NCI-H187 (cell line): ENCODE measurements around the gene NCAN.

Experiments used
- DNase-seq, 2 experiments: peaks; one replicate each; lab custom pipeline; 2025; lab: John Stamatoyannopoulos, UW

NCAN gene

DNA sequence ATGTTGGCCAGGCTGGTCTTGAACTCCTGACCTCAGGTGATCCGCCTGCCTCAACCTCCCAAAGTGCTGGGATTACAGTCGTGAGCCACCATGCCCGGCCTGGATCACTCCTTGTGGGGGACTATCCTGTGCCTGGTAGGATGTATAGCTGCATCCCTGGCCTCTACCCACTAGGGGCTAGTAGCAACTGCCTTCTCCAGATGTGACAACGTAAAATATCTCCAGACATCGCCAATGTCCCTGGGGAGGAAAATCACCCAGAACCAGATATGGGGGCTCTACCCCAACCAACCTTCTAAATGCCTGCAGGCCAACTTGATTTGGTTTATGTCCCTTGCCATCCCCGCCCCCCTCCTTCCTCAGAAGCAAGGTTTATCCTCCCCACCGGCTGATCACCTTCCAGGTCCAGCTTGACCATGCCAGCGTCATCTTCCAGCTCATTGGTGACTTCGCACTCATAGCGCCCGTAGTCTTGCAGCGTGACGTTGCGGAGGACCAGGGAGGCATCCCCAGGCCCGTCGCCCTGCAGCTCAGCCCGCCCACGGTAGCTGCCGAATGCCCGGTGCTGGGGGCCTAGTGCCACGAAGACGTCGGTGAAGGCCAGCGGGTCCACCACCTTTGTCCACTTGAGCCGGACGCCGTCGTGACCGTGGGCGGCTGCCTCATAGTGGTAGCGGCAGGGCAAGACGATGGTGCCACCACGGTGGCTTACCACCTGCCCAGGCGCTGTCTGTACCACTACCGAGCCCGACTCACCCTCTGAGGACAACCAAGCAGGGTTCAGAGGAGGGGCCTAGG is 48.9 kb downstream of the NCAN start:
- DNase-seq = no peak

DNA sequence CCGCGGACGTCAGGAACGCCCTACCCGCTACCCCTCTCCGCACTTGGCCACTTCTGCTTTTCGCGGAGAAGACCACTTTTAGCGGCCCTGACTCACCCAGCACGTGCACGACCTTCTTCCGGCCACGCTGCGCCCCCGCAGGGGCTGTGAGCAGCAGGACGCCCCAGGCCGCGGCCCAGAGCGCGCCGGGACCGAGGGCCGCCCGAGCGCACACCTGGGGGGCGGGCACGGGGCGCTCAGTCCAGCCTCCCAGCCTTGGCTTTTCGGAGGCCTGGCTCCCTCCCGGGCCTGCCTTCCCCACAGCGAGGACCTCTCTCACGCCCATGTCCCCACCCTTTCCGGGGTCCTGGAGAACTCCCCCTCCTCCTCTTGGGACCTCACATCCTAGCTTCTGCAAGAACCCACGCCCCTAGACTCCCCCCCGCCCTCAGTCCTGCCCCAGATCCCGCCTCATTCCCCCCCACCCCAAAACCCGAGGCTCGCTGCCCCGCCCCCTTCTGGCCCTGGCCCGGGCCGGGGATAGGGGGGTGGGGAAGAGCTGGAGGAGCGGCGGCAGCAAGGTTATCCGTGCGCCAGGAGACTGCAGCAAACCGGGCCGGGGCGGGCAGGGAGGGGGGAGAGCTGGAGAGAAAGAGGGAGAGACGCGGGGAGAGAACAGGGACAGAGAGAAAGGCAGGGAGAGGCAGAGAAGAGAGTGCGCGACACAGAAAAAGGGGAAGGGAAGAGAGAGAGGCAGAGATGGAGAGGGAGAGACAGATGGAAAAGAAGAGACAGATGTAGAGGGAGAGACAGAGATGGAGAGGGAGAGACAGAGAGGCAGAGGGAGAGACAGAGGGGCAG is 49.8 kb downstream of the NCAN start:
- DNase-seq = no peak

DNA sequence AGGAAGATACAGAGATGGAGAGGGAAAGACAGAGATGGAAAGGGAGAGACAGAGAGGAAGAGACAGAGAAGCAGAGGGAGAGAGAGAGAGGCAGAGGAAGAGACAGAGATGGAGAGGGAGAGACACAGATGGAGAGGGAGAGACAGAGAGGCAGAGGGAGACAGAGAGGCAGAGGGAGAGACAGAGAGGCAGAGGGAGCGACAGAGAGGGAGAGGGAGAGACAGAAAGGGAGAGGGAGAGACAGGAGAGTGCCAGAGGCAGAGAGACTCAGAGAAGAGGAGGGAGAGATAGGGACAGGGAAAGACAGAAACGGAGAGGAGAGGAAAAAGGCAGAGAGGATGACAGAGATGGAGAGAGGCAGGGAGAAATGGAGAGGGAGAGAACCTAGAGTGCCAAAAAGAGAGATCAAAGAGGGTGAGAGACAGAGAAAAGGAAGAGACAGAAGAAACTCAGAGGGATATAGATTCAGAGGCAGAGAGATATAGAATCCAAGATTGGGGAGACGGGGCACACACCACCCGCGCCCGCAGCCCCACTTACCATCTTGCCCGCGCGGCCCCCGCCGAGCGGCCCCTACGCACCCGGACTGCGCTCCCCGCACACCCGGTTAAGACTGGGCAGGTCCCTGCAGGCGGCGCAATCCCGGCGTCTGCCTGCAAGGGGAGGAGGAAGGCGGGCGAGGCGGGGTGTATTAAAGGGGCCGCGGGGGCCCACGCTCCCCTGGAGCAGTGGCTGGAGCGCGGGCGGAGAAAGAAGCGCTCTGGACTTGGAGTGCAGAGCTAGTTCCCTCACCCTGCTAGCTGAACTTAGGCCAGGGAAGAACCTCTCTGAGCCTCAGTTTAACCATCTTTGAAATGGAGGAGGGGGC is 50.7 kb downstream of the NCAN start:
- DNase-seq = no peak

DNA sequence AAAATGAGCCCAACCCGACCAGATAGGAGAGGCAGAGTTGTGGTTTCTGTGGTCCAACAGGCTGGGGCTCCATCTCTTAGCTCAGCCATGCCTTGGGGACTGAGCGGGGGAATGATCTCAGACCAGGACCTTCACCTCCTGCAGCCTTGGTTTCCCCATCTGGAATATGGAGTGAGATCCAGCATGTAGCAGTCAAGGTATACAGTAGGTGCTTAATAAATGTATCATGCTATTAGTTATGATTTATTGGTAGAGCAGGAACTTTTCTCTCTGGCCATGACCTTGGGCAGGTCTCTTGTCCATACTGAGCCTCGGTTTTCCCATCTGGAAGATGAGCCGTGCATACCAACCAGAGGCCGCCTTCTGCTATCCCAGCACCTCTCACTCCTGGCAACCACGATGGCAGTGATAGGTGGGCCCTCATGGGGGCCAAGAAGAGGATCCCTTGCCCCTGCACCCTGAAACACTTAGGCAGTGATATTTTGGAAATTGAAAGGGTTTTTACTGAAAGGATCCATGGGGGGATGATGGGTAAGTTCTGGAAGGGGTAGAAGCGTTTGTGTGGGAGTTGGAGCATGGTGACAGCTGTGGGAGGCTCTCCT is 52.2 kb downstream of the NCAN start:
- DNase-seq = no peak

DNA sequence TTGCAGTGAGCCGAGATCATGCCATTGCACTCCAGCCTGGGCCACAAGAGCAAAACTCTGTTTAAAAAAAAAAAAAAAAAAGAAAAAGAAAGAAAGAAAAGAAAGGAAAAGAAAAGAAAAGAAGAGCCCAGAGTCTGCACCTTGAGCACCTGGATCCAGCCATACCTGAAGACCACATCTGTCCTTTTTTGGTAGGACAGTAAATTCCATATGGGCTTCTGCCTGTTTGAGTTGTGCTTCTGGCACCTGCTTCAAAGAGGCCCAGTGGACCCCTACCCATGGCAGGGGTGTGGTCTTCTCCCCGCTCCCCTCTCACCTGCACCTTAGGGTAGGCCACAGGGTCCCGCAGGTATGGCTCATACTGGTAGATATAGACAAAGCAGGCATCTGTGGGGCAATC is 55.5 kb downstream of the NCAN start:
- DNase-seq = no peak

DNA sequence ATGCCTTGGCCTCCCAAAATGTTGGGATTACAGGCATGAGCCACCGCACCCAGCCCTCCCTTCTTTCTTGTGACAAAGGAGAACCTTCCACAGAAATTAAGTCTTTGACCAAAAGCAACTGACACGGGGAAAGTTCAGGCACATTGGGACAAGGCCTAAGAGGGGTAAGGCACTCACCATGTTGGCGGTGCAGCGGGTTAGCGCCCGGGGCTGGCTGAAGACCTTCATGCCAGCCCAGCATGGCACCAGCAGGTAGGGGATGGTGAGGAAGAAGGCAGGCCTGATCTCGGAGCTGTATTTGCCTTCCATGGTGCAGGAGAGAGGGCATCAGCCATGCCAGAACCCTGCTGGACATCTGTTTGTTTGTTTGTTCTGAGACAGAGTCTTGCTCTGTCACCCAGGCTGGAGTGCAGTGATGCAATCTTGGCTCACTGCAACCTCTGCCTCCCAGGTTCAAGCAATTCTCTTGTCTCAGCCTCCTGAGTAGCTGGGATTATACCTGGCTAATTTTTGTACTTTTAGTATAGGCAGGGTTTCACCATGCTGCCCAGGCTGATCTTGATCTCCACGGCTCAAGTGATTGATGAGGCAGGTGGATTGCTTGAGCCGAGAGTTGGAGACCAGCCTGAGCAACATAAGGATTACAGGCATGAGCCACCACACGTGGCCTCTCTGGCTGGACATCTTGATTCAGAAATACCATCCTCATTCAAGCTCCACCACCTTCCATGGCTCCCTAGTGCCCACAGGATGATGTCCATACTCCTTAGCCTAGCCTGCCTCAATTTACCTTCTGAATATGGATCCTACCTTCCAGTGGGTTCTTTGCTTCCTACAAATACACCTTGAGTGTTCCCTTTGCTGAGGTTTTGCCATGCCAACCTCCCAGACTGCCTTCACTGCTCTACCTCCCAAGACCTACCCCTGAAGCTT is 57.0 kb downstream of the NCAN start:
- DNase-seq = no peak

DNA sequence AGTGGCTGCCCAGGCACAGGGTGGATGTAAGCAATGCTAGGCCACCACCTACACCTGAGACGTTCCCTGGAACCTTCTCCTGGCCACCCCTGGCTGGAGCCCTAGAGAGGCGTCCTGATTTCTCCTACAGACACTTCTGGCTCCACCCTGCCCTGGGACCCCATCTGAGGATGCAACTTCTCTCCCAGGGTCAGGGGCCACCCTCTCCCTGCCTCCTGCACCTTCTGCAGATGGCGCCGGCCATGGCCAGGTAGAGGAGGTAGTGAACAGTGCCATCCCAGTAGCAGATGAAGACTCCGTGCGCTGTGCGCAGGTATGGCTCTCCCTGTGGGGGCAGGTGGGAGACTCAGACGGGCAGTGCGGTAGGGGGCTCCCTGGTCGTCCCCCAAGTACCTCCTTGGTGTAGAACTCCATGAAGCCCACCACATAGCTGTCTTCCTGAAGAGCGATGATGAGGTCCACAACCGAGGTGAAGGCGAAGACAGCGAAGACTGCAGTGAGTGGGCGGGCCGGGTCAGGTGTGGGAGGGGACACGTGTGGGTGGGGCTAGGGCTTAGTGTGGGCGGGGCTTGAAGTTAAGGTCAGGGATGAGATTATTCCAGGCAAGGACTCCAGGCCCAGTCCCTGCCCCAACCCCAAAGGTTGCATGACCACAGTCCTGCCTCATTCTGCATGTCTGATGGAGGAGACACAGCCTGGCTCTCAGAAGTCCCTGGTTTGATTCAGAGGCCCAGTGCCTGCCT is 58.4 kb downstream of the NCAN start:
- DNase-seq = no peak

DNA sequence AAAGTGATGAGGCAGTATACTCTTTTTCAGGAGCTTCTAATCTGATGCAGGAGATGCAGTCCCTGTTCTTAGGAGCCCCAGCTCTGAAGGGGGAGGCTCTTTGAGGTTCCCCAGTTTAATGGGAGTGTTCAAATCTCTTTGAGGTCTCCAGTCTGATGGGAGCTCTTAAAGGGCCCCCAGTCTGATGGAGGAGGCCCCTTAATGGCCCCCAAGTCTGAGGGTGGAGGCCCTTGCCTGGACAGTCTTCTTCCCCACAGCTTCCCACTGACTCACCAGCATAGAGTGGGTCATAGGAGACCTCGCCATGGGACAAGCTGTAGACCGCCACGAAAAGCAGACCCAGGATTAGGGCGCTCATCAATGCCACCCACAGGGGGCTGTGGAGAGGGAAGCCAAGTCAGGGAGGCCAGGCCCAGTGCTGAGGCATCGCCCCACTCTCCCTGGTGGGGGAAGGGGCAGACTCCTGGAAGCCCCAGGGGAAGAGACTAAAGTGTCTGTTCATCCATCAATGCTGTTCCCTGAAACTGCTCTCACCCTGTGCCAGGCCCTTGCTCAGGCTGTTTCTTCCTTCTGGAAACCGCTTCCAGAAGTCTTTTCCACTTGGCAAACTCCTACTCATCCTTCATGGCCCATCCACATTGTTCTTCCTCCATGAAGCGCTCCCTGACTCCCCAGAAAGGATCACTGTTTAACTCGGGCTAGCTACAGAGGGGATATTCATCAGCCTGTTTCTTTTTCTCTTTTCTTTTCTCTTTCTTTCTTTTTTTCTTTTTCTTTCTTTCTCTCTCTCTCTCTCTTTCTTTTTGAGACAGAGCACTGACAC is 59.2 kb downstream of the NCAN start:
- no peak for DNase-seq

DNA sequence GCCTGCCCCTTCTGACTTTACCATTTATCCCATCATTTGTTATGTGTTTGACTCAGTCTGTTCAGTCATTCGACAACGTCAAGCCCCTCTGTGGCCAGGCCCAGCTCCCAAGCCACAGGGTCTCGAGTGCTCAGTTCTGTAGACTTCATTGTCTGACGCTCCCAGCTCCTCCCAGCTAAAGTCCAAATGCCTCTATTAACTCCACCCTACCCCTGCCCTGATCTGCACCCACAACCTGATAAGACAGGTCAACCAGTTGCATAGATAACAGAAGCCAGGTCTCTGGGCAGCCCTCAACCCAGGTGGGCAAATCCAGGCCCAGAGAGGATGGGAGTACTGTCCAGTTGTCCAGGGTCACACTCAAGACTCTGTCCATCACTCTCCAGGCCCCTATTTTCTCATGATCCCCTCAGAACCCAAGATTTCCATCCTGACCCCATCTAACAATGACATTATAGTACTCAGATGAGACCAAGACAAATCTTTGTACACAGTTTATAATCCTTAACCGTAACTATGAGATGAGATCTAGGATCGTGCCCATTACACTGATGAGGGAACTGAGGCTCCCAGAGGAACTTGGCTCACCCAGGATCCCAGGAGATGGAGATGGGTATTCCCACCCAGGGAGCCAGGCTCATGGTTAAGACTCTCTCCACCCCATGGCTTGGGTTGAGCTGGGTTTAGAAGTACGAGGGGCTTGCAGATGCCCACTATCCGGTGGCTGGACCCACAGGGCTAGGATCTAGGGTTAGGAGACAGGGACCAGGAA is 60.3 kb downstream of the NCAN start:
- DNase-seq = no peak

DNA sequence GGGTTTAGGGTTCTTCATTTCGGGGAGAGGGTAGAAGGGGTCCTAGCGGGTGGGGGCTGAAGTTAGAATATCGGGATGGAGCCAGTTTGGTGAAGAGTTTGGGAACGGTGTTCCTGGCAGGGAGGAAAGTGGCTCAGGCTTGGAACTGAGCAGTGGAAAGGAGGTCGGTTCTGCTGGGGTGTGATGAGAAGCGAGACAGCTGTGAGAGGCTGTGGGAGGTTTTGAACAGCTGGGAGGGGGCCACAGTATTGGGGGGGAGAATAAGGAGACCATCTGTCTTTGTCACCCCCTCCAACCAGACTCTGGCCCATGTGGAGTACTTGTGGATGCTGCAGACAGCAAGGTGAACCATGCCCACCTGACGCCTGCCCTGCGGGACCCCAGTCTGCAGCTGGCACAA is 62.4 kb downstream of the NCAN start:
- DNase-seq = no peak

DNA sequence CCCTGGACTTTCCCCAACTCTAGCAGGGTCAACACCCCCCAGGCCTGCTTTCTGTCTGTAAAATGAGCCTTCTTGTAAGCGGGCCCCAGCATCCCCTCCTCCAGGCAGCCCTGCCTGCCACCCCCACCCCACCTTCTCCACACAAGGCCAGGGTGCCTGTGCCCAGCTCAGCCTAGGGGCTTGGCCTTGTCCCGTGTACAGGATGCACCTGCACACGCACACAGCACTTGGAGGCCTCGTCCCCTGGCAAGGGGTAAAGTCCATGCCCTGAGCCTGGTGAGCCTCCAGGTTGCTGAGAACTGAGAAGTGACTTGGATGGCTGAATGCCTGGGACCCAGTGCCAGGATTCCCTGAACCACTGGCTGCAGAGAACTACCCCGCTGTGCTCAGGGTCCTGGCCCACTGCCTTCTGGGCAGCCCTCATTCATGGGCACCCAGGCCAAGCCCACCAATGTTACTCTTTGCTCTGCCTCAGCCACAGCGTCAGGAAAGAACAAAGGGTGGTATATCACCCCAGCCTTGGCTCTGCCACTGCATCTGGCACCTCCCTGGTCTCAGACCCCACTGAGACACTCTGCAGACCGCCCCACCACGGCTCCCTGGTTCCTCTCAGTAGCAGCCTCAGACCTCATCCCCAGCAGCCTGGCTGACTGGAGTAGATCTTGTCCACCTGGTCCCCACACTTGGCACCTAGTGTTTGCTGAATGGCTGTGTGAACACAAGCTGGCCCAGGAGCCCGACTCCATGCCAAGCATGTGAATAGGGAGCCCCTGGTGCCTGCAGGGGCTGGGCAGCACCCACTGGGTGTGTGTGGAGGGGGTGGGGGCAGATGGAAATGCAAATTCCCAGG is 63.2 kb downstream of the NCAN start:
- no peak for DNase-seq

DNA sequence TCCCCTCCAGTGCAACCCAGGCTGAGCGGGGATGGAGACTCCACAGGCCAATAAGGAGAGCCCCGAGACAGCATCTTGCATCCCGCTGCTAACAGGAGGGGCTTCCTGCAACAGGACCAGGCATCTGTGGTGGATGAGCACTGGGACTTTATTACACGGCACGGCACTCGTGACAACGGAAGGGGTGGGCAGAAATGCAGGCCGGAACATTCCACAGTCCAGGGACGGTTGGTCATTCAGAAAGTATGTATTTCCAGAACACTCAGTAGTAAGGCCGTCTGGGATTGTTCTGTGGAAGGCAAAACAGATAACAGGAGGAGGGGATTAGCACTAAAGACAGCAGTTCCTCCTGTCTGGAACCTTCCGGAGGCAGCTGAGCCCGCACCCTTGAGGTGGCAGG is 64.6 kb downstream of the NCAN start:
- no peak for DNase-seq

DNA sequence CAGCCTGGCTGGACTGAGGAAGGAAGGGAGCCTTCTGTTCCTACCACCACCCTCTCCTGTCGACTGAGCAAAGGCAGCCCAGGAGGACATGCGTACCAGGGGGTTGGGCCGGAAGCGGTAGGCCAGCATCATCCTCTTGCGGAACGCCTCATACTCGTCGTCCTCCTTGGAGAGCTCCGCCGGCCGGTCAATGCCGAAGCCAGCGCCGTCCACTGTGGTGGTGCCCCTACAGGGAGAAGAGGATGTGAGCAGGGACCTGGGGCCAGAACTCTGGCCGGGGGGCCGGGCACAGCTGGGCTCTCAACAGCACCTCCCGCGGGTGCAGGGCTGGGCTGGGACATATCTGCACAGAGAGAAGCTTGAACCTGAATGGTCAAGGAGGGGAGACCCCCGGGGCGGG is 65.1 kb downstream of the NCAN start:
- no peak for DNase-seq

DNA sequence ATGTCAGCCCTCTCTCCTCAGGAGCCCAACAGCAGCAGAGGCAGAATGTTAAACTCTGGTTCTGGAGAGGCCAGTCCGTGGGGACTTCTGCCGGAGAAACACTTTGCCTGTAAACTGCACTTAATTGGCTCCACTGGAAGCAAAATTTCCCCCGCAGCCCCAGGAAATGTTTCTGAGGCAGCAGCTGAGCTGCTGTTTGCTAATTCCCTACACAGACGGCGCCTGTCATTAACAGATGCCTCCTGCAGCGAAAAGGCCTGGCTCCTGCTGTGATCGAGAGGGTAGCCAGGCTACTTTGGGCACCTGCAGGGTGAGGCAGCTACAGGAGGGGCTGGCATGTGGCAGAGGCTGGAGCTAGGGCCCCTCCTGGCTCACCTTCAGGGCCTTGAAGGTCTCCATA is 66.6 kb downstream of the NCAN start:
- DNase-seq = no peak

DNA sequence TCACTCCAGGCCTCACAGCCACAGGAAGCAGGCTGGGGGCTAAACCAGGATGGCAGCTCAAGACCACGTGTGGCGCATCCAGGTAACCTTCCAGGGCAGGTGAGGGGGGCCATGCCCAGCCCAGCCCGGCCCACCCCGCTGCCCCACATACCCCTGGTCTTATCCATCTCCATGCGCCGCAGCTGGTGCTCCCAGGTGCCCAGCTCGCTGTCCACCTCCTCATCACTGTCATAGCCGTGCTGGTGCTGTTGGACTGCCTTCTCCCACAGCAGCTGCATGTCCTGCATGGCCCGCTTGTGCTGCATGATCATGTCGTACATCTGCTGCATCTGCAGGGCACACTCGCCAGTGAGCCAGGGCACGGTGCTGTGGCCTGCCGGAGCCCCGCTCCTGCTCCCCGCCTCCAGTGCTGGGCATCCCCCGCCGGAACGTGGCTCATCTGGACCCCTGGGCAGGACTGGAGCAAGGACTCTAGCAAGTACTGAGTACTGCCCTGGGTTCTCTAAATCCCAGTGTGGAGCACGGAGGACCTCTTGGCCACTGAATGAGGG is 67.4 kb downstream of the NCAN start:
- DNase-seq = no peak

DNA sequence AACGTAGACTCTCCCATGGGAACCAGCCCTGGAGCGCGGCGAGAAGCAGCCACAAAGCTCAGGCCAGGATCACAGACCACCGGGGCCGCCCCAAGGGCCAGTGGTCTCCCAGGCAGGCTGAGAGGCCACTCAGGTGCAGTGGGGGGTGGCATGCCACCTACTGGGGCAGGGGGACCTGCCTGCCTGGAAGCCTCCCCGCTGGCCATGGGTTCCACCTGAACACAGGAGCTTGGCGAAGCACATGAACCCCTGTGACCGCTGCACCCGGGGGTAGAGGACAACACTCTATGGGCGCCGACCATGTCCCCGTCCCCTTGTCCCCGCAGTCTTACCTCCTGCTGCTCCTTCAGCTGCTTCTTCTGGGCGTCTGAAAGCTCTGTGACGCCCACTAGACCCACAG is 68.1 kb downstream of the NCAN start:
- no peak for DNase-seq

DNA sequence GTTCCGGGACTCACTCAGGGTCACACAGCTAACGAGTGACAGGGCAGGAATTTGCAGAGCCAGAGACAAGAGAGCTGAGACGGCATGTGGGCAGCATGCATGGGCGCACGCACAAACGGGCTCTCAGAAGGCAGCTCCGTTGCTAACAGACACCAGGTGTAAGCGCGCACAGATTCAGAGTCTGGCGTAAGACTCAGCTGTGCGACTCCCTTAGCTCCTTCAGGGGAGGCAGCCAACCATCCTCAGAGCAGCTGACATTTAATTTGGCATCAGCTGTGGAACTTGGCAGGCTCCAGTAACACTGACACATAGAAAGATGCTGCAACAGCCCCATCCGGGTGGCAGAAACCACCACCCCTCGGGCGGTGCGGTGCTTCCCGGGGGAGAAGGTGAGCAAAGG is 68.8 kb downstream of the NCAN start:
- no peak for DNase-seq
